Measurements from ENCODE around the gene CFDP1. TPM values are rescaled to one million over a fixed set of nuclear protein-coding genes. Genes with fewer than 3 reads are reported as not detected.

Gene CFDP1
- total RNA-seq, 3 donors from 2014 or later (not counting 1 experiment from before 2014, with no cell fraction given), result 32.2 to 38.8 (median 32.3) TPM

DNA sequence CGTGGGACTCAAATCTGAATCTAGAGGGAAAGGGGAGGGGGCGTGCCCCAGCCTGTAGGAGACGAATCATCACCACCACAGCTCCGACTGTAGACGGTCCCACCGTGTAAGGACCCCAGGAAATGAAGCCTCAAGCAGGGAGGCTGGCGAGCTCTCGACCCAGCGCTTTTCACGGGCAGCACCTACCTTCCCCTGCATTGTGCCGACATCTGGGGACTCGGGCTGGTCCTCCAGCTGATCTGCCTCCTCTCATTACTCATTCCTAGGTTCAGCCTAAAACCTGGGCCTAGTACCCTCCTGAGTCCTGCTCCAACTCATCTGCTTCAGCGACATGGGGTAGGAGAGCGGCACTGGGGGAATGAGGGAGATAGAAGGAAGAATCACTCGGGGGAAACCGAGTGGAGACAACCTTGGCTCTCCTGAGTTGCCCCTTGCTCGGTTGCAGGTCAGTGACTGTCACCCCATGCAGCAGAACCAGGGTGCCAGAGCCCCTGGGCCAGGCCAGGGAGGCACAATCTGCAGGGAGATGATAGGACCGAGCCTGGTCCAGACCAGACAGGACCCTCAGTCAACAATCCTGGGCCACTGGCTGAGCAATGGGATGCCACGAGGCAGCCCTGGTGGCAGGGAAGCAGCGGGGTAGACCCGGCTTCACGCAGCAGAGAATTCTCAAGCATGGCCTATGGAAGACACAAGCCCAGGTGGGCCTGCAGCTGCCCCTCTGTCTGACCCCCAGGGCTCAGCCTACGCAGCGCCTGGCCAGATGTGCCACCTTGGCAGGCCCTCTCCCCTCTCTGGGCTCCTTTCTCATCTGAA lies 181.0 kb downstream of the CFDP1 start:
- Histone ChIP-seq H3K9me3 (ENCODE audit: control insufficient read depth, insufficient read depth, low read length) (no peaks in the 10 kb centered on the region), H3K36me3 (ENCODE audit: control insufficient read depth, insufficient read depth, low read length) (no peaks in the 10 kb centered on the region), H3K27ac (ENCODE audit: low read length) (no peak overlapping the region), H3K4me1 (ENCODE audit: control insufficient read depth, insufficient read depth, low read length) (peaks cover 14% of the 10 kb centered on the region), H3K4me3 (ENCODE audit: low read length) (no peak overlapping the region), H3K27me3 (ENCODE audit: control insufficient read depth, insufficient read depth, low read length) (peaks cover 29% of the 10 kb centered on the region)
- ATAC-seq, result no peak
- no peaks in the 10 kb centered on the region for H3K36me3 Mint-ChIP-seq
- DNase-seq, result no peak
- H3K27me3 Mint-ChIP-seq (ENCODE audit: low read depth in 2 of 2), result peaks cover 42 to 51% of the 10 kb centered on the region in 2 donors
- WGBS (ENCODE audit: insufficient coverage), result 70% methylated on average over 24 of the region's 24 CpGs
- no peak overlapping the region for H3K27ac Mint-ChIP-seq
- TF ChIP-seq, protein P1, sequence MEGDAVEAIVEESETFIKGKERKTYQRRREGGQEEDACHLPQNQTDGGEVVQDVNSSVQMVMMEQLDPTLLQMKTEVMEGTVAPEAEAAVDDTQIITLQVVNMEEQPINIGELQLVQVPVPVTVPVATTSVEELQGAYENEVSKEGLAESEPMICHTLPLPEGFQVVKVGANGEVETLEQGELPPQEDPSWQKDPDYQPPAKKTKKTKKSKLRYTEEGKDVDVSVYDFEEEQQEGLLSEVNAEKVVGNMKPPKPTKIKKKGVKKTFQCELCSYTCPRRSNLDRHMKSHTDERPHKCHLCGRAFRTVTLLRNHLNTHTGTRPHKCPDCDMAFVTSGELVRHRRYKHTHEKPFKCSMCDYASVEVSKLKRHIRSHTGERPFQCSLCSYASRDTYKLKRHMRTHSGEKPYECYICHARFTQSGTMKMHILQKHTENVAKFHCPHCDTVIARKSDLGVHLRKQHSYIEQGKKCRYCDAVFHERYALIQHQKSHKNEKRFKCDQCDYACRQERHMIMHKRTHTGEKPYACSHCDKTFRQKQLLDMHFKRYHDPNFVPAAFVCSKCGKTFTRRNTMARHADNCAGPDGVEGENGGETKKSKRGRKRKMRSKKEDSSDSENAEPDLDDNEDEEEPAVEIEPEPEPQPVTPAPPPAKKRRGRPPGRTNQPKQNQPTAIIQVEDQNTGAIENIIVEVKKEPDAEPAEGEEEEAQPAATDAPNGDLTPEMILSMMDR (IDR thresholded peaks at IDR 0.05), result no peak
- peaks cover 0 to 17% of the 10 kb centered on the region in 2 donors for H3K4me1 Mint-ChIP-seq
- no peaks in the 10 kb centered on the region for H3K9me3 Mint-ChIP-seq
- H3K4me3 Mint-ChIP-seq, result peak overlapping the region; percentile 58
- intact Hi-C loops (cut with micrococcal nuclease), result no loop called here

DNA sequence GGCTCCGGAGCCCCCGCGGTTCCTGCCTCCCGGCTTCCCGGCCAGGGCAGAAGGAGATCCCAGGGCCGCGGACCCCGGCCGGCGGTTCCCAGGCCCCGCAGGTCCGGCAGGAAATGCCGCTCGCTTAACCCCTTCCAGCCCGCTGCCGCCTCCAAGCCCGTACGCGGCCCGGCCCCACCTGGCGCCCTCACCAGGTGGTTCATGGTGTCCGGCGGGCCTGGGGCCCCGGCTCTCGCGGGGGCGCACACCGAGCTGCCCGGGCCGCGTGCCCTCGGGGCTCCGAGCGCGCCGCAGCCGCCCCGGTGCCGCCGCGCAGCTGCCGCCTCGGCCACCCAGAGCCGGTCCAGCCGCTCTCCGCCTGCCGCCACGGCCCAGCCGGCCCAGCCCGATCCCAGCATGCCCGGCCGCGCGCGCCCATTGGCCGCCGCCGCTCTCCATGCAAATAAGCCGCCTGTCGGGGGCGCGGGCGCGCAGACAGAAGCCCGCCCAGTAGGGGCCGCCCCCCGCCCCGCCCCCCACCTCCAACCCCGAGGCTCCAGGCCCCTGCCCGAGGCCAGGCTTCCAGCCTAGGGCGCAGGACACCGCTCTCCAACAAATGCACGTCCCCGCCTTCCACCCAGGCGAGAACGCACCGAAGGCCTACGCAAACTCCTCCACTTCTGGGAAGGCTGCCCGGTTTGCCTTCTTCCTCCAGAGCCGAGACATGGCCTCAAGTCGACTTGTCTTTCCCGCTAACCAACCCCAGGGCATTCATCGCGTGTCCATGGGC lies 181.8 kb downstream of the CFDP1 start, which contains the start of gene BCAR1:
TSS of gene BCAR1 (minus strand) at position 345 of the 769 bp plus-strand sequence. CDS start at position 203, 142 bp downstream.
- H3K9me3 Mint-ChIP-seq, result no peaks in the 10 kb centered on the region
- Histone ChIP-seq H3K4me3 (ENCODE audit: low read length) (no peak within 1 kb of the TSS), H3K27ac (ENCODE audit: low read length) (no peak within 1 kb of the TSS), H3K9me3 (ENCODE audit: control insufficient read depth, insufficient read depth, low read length) (no peaks in the 10 kb centered on the region), H3K36me3 (ENCODE audit: control insufficient read depth, insufficient read depth, low read length) (no peaks in the 10 kb centered on the region), H3K27me3 (ENCODE audit: control insufficient read depth, insufficient read depth, low read length) (peaks cover 27% of the 10 kb centered on the region), H3K4me1 (ENCODE audit: control insufficient read depth, insufficient read depth, low read length) (peaks cover 14% of the 10 kb centered on the region)
- intact Hi-C loops (cut with micrococcal nuclease), result no loop called here
- no peak within 1 kb of the TSS for H3K27ac Mint-ChIP-seq
- H3K27me3 Mint-ChIP-seq (ENCODE audit: low read depth in 2 of 2), result peaks cover 50 to 57% of the 10 kb centered on the region in 2 donors
- 4% methylated on average over 81 of the region's 84 CpGs for WGBS (ENCODE audit: insufficient coverage)
- ATAC-seq (peak in 1 of 3 donors; percentile 56), DNase-seq (no peak)
- H3K4me1 Mint-ChIP-seq, result peaks cover 0 to 17% of the 10 kb centered on the region in 2 donors
- TF ChIP-seq, protein P1 (IDR thresholded peaks at IDR 0.05), result no peak
- H3K4me3 Mint-ChIP-seq, result peak within 1 kb of the TSS; percentile 58
- no peaks in the 10 kb centered on the region for H3K36me3 Mint-ChIP-seq

DNA sequence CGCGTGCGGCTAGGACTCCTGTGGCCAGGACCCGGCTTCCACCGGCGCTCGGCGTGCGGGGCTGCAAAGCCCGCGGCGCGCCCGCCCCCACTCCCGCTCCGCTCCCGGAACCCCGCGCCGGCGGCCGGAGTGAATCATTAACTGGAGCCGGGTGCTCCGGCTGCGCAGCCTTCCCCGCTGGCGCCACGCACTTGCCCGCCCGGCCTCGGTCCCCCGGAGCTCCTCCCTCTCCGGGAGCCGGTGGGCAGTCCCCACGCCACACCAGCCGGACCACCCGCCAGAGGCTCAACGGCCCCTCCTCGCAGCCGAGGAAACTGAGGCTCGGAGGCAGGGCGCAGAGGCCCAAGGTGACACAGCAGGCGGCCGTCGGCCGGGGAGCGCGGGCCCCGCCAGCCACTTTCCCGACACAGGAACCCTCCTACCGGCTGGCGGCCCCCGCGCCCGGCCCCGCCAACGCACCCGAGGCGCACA lies 182.5 kb downstream of the CFDP1 start:
- ATAC-seq (no peak), DNase-seq (no peak)
- TF ChIP-seq, protein P1 (IDR thresholded peaks at IDR 0.05), result no peak
- Histone ChIP-seq H3K4me1 (ENCODE audit: control insufficient read depth, insufficient read depth, low read length) (peaks cover 14% of the 10 kb centered on the region), H3K4me3 (ENCODE audit: low read length) (no peak overlapping the region), H3K27ac (ENCODE audit: low read length) (no peak overlapping the region), H3K9me3 (ENCODE audit: control insufficient read depth, insufficient read depth, low read length) (no peaks in the 10 kb centered on the region), H3K27me3 (ENCODE audit: control insufficient read depth, insufficient read depth, low read length) (peaks cover 27% of the 10 kb centered on the region), H3K36me3 (ENCODE audit: control insufficient read depth, insufficient read depth, low read length) (no peaks in the 10 kb centered on the region)
- H3K36me3 Mint-ChIP-seq, result no peaks in the 10 kb centered on the region
- H3K27me3 Mint-ChIP-seq (ENCODE audit: low read depth in 2 of 2), result peaks cover 56 to 61% of the 10 kb centered on the region in 2 donors
- no peak overlapping the region for H3K27ac Mint-ChIP-seq
- intact Hi-C loops (cut with micrococcal nuclease), result no loop called here
- H3K4me3 Mint-ChIP-seq, result no peak overlapping the region
- no peaks in the 10 kb centered on the region for H3K9me3 Mint-ChIP-seq
- H3K4me1 Mint-ChIP-seq, result peaks cover 0 to 17% of the 10 kb centered on the region in 2 donors
- WGBS (ENCODE audit: insufficient coverage), result 1% methylated on average over 59 of the region's 59 CpGs
